ENCODE results near the gene TMEM178A.

Gene TMEM178A

GRCh38 chr2:39735648-39736047, 69.9 kb downstream of the TMEM178A start:
- no peak for TF ChIP-seq CTCF (conservative IDR thresholded peaks at IDR 0.05; ENCODE audit: low read depth, low read length)
- no peak overlapping the region for H3K4me3 ChIP-seq (ENCODE audit: low read length)
- DNase-seq (ENCODE audit: low read depth) = no peak

- DNase-seq (ENCODE audit: low read depth) = peak; percentile 58
- no peak for TF ChIP-seq CTCF (conservative IDR thresholded peaks at IDR 0.05; ENCODE audit: low read depth, low read length)
- H3K4me3 ChIP-seq (ENCODE audit: low read length) = no peak overlapping the region
These were observed 70.9 kb downstream of the TMEM178A start for GRCh38 chr2:39736640-39737039.

GRCh38 chr2:39737661-39738060, 71.9 kb downstream of the TMEM178A start:
- peak; percentile 52 for DNase-seq (ENCODE audit: low read depth)
- no peak overlapping the region for H3K4me3 ChIP-seq (ENCODE audit: low read length)
- TF ChIP-seq CTCF (conservative IDR thresholded peaks at IDR 0.05; ENCODE audit: low read depth, low read length) = no peak

GRCh38 chr2:39738936-39739335, 73.2 kb downstream of the TMEM178A start:
- H3K4me3 ChIP-seq (ENCODE audit: low read length) = no peak overlapping the region
- no peak for DNase-seq (ENCODE audit: low read depth)
- no peak for TF ChIP-seq CTCF (conservative IDR thresholded peaks at IDR 0.05; ENCODE audit: low read depth, low read length)

GRCh38 chr2:39739386-39739785, 73.7 kb downstream of the TMEM178A start:
- TF ChIP-seq CTCF (conservative IDR thresholded peaks at IDR 0.05; ENCODE audit: low read depth, low read length) = no peak
- no peak overlapping the region for H3K4me3 ChIP-seq (ENCODE audit: low read length)
- no peak for DNase-seq (ENCODE audit: low read depth)

GRCh38 chr2:39741871-39742270, 76.2 kb downstream of the TMEM178A start:
- no peak for DNase-seq (ENCODE audit: low read depth)
- TF ChIP-seq CTCF (conservative IDR thresholded peaks at IDR 0.05; ENCODE audit: low read depth, low read length) = no peak
- no peak overlapping the region for H3K4me3 ChIP-seq (ENCODE audit: low read length)

- TF ChIP-seq CTCF (conservative IDR thresholded peaks at IDR 0.05; ENCODE audit: low read depth, low read length) = no peak
- no peak for DNase-seq (ENCODE audit: low read depth)
These were observed 77.6 kb downstream of the TMEM178A start for GRCh38 chr2:39743269-39743776.

More at GRCh38 chr2:39743269-39743776, 77.6 kb downstream of the TMEM178A start:
- no peak overlapping the region for H3K4me3 ChIP-seq (ENCODE audit: low read length)

All from retinal pigment epithelial cell (primary cell).